K562 (cell line): ENCODE results near the gene FEN1. TPM values are rescaled to one million over a fixed set of nuclear protein-coding genes. Genes with fewer than 3 reads are reported as not detected.
A peak's percentile ranks its signal among the peaks of the same experiment; 100 is the strongest.

Source experiments
- CBFA2T2 ChIP-seq: fragments of 450-650 bp; conservative IDR thresholded peaks from 2 replicates; pipeline ENCODE4 v1.6.1; 2017; ENCODE audit warnings: mild to moderate bottlenecking
- DMBX1 ChIP-seq: fragments of 250-450 bp; sonication (Bioruptor Pico); IDR thresholded peaks from 2 replicates; pipeline ENCODE4 v1.8.0; 2022; ENCODE audit warnings: inconsistent platforms, mild to moderate bottlenecking, moderate library complexity, borderline replicate concordance
- ESRRB ChIP-seq: fragments of 250-450 bp; sonication (Bioruptor Pico); IDR thresholded peaks from 2 replicates; pipeline ENCODE4 v1.5.0; 2020; ENCODE audit warnings: mild to moderate bottlenecking, moderate library complexity, borderline replicate concordance
- FOXJ2 ChIP-seq: fragments of 200-800 bp; sonication (Bioruptor generic); IDR thresholded peaks from 2 replicates; pipeline ENCODE4 v1.6.1; 2016; ENCODE audit warnings: missing genetic modification characterization, missing compliant biosample characterization
- HNRNPLL ChIP-seq: fragments of 200-400 bp; formaldehyde crosslinking; IDR thresholded peaks from 2 replicates; pipeline ENCODE4 v1.6.1; 2017; ENCODE audit warnings: low read length, low read depth, mild to moderate bottlenecking; ENCODE audit not compliant: poor library complexity, severe bottlenecking
- NCOA6 ChIP-seq: fragments of 450-650 bp; IDR thresholded peaks from 2 replicates; pipeline ENCODE4 v1.6.1; 2017; ENCODE audit warnings: mild to moderate bottlenecking
- NR2F6 ChIP-seq: fragments of 450-650 bp; formaldehyde crosslinking; IDR thresholded peaks from 2 replicates; pipeline ENCODE4 v1.4.0; 2020; ENCODE audit warnings: mild to moderate bottlenecking
- RB1 ChIP-seq: fragments of 450-650 bp; IDR thresholded peaks from 2 replicates; pipeline ENCODE4 v1.6.1; 2017; ENCODE audit warnings: low read depth, mild to moderate bottlenecking
- SIX5 ChIP-seq, 2 experiments: IDR thresholded peaks; 2 replicates each; pipeline ENCODE4 v1.6.1; 2011; ENCODE audit warnings: low read length in 2 of 2, borderline replicate concordance in 1 of 2, low read depth in 1 of 2, mild to moderate bottlenecking in 1 of 2, moderate library complexity in 1 of 2; ENCODE audit not compliant: insufficient read depth in 1 of 2
- SRSF1 ChIP-seq: fragments of 200-400 bp; formaldehyde crosslinking; IDR thresholded peaks from 2 replicates; pipeline ENCODE4 v1.6.1; 2017; ENCODE audit warnings: mild to moderate bottlenecking, low read depth, low read length, moderate library complexity
- SRSF3 ChIP-seq: fragments of 200-400 bp; formaldehyde crosslinking; IDR thresholded peaks from 2 replicates; pipeline ENCODE4 v1.6.1; 2016; ENCODE audit warnings: mild to moderate bottlenecking, low read length, moderate library complexity; ENCODE audit not compliant: insufficient read depth
- ZNF146 ChIP-seq: IDR thresholded peaks from one replicate; pipeline ENCODE4 v1.6.1; 2018; ENCODE audit warnings: missing compliant biosample characterization; ENCODE audit not compliant: unreplicated experiment
- ZNF583 ChIP-seq: fragments of 250-450 bp; sonication (Bioruptor Pico); IDR thresholded peaks from 2 replicates; pipeline ENCODE4 v1.4.0; 2020
- polyA plus RNA-seq, 8 experiments: library from polyadenylated mRNA; depleted of rRNA in 4 of 8; stranded (reverse) in 5 of 8; unstranded in 3 of 8; fragments of >200 nt; fragmentation: Nextera tagmentation in 2 of 8; fragmentation: Illumina TruSeq in 1 of 8; extraction: Ambion mirVana in 2 of 8; extraction: Trizol in 1 of 8; gene quantifications; 2 replicates each; pipeline versions ENCODE4 v1.2.1 to v1.2.3, GENCODE V29; 2011 to 2014; ENCODE audit warnings: inconsistent platforms in 1 of 8, missing spikeins in 1 of 8
- total RNA-seq, 7 experiments: library from RNA; depleted of rRNA in 6 of 7; stranded (reverse); fragments of >200 nt in 6 of 7; fragmentation: Illumina TruSeq in 2 of 7; extraction: Trizol in 2 of 7; gene quantifications; 2 replicates each; pipeline versions ENCODE4 v1.2.1 to v1.2.3, GENCODE V29; 2011 to 2021; ENCODE audit warnings: low replicate concordance in 1 of 7
- TF ChIP-seq, protein P1 (sequence below): sonication (generic); formaldehyde crosslinking; IDR thresholded peaks from 2 replicates; pipeline ENCODE4 v1.8.1; 2023; ENCODE audit warnings: missing genetic modification reagents, mild to moderate bottlenecking, borderline replicate concordance
- TF ChIP-seq, protein P2 (sequence below): fragments of 450-650 bp; IDR thresholded peaks from 2 replicates; pipeline ENCODE4 v1.6.1; 2016; ENCODE audit warnings: mild to moderate bottlenecking
- TF ChIP-seq, protein P3 (sequence below): fragments of 250-450 bp; sonication (Bioruptor Pico); IDR thresholded peaks from 2 replicates; pipeline ENCODE4 v1.8.0; 2021; ENCODE audit warnings: borderline replicate concordance, mild to moderate bottlenecking, moderate library complexity; ENCODE audit not compliant: poor library complexity, severe bottlenecking

Gene FEN1
- total and polyA plus RNA-seq, 9 of the 15 experiments (the other 6 are each of a cell fraction or from before 2014, with no cell fraction given) = 58.1 to 156 (median 137) TPM

DNA sequence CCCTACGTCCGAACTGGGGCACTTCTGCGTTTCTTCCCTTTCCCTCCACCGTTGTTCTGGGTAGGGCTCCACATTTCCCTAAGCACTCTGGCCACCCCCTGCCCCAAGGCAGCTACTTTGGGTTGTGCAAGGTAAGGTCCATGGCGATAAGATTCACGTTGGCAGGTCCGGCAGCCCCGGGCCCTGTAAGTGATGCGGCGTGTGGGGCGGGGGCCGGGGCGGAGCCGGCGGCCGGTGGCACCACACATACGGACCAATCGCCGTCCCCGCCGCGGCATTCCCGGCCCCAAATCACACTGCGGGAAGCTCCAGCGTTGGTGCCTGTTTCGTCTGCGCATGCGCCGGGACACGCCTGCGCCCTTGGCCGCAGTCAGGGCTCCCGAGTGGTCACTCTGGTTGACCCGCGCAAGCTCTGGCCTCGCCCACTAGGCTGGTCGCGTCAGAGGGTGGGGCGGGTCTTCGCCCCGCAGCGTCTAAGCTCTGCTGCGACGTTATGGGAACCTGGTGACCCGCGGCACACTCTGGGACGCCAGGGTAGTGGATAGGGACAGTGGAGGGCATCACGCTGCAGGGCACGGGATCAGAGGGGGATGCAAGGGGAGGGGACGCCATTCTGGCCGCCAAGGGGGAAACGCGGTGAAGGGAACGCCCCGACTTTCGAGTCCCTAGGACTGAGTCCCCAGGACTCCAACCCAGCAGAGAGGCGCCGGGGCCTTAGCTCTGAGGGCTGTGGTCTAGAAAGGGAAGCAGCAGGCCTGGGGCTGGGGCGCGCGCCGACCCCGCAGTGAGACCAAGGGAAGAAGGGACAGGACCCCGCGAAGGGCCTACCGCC is 22.5 kb downstream of the FEN1 start (continued):
- TF ChIP-seq, protein P1, sequence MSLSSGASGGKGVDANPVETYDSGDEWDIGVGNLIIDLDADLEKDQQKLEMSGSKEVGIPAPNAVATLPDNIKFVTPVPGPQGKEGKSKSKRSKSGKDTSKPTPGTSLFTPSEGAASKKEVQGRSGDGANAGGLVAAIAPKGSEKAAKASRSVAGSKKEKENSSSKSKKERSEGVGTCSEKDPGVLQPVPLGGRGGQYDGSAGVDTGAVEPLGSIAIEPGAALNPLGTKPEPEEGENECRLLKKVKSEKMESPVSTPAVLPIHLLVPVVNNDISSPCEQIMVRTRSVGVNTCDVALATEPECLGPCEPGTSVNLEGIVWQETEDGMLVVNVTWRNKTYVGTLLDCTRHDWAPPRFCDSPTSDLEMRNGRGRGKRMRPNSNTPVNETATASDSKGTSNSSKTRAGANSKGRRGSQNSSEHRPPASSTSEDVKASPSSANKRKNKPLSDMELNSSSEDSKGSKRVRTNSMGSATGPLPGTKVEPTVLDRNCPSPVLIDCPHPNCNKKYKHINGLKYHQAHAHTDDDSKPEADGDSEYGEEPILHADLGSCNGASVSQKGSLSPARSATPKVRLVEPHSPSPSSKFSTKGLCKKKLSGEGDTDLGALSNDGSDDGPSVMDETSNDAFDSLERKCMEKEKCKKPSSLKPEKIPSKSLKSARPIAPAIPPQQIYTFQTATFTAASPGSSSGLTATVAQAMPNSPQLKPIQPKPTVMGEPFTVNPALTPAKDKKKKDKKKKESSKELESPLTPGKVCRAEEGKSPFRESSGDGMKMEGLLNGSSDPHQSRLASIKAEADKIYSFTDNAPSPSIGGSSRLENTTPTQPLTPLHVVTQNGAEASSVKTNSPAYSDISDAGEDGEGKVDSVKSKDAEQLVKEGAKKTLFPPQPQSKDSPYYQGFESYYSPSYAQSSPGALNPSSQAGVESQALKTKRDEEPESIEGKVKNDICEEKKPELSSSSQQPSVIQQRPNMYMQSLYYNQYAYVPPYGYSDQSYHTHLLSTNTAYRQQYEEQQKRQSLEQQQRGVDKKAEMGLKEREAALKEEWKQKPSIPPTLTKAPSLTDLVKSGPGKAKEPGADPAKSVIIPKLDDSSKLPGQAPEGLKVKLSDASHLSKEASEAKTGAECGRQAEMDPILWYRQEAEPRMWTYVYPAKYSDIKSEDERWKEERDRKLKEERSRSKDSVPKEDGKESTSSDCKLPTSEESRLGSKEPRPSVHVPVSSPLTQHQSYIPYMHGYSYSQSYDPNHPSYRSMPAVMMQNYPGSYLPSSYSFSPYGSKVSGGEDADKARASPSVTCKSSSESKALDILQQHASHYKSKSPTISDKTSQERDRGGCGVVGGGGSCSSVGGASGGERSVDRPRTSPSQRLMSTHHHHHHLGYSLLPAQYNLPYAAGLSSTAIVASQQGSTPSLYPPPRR = no peak
- TF ChIP-seq, protein P2, sequence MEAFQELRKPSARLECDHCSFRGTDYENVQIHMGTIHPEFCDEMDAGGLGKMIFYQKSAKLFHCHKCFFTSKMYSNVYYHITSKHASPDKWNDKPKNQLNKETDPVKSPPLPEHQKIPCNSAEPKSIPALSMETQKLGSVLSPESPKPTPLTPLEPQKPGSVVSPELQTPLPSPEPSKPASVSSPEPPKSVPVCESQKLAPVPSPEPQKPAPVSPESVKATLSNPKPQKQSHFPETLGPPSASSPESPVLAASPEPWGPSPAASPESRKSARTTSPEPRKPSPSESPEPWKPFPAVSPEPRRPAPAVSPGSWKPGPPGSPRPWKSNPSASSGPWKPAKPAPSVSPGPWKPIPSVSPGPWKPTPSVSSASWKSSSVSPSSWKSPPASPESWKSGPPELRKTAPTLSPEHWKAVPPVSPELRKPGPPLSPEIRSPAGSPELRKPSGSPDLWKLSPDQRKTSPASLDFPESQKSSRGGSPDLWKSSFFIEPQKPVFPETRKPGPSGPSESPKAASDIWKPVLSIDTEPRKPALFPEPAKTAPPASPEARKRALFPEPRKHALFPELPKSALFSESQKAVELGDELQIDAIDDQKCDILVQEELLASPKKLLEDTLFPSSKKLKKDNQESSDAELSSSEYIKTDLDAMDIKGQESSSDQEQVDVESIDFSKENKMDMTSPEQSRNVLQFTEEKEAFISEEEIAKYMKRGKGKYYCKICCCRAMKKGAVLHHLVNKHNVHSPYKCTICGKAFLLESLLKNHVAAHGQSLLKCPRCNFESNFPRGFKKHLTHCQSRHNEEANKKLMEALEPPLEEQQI = no peak
- TF ChIP-seq SIX5 (IDR thresholded peaks at IDR 0.05; ENCODE audit: borderline replicate concordance in 1 of 2, insufficient read depth in 1 of 2, low read depth in 1 of 2, low read length in 2 of 2) = no peak
- no peak for TF ChIP-seq ESRRB (CRISPR knock-in tag)
- no peak for TF ChIP-seq NR2F6 (CRISPR knock-in tag)
- TF ChIP-seq NCOA6 = no peak
- TF ChIP-seq DMBX1 (CRISPR knock-in tag) = peak; percentile 76; the same call in 1 of the 2 replicates
- TF ChIP-seq, protein P3, sequence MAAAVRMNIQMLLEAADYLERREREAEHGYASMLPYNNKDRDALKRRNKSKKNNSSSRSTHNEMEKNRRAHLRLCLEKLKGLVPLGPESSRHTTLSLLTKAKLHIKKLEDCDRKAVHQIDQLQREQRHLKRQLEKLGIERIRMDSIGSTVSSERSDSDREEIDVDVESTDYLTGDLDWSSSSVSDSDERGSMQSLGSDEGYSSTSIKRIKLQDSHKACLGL (CRISPR knock-in tag) = no peak
- TF ChIP-seq SRSF3 = 0 out of 2 replicates have a peak, but pooled peaks have one; percentile 90
- TF ChIP-seq RB1 = peak; percentile 34; the same call in 1 of the 2 replicates
- TF ChIP-seq HNRNPLL = peak; percentile 66
- TF ChIP-seq SRSF1 = no peak
- no peak for TF ChIP-seq ZNF146 (CRISPR knock-in tag)
- 0 out of 2 replicates have a peak, but pooled peaks have one; percentile 16 for TF ChIP-seq ZNF583
- TF ChIP-seq CBFA2T2 = no peak
- TF ChIP-seq FOXJ2 (tag) = no peak
